NCI-H524 (cell line): ENCODE data around the gene HOXC13.

Experiments used
- DNase-seq, 2 experiments: peaks; one replicate each; lab custom pipeline; 2025; lab: John Stamatoyannopoulos, UW

The HOXC13 gene

DNA sequence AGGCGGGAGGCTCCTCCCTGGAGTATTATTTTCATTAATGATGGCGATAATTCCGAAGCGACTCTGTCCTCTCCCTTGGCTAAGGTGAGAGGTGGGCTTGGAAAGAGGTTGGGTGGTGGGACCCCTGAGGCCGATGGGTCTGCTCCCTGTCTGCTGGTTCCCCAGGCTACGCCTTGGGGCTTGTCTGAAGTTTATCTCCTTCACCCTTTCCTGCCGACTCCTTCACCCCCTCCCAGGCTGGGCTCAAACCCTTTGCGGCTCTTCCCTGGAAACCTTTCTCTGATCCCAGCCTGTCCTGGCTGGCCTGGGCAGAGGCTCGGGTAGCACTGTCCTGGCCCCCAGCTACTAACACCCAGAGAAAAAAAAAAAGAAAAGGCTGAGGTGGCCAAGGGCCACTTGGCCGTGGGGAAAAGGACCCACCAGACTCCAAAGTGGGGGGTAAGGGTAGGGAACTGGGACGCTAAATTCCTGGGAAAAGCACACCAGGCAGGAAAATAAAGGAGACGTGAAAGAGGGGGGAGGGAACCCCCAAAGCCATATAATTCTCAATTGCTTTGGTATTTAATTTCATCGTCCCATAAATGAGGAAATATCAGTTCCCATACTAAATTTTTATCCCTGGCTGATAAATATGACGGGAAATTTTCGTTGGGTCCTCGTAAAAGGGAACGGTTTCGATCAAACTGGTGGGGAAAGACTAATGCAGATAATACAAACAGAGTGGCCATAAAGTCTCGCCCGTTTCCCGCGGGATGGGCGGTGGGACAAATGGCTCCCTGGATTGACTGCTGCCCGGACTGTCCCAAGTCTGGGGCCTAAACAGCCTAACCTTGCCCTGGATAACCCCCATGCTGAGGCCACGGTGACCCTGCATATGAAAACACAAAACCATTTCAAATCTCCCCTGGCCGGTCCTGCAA, 44.3 kb downstream of the HOXC13 start:
- no peak for DNase-seq

DNA sequence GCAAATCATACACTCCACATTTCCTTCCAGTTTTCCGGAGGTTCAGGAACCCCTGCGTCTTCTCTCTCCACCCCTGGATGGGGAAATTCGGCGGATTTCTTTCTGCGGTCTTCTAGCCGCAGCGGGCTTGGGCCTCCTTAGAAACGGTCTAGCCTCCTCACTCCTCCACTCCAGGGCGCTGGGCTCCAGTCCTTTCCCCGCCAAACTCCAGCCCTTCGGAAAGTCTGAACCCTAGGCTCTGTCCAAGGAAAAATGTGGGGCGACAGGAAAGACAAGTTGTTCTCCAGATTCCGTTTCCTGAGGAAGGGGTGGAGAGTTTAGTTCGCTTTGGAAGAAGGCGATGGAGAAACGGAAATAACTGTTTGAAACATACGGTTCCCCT, 44.9 kb downstream of the HOXC13 start:
- DNase-seq: no peak

DNA sequence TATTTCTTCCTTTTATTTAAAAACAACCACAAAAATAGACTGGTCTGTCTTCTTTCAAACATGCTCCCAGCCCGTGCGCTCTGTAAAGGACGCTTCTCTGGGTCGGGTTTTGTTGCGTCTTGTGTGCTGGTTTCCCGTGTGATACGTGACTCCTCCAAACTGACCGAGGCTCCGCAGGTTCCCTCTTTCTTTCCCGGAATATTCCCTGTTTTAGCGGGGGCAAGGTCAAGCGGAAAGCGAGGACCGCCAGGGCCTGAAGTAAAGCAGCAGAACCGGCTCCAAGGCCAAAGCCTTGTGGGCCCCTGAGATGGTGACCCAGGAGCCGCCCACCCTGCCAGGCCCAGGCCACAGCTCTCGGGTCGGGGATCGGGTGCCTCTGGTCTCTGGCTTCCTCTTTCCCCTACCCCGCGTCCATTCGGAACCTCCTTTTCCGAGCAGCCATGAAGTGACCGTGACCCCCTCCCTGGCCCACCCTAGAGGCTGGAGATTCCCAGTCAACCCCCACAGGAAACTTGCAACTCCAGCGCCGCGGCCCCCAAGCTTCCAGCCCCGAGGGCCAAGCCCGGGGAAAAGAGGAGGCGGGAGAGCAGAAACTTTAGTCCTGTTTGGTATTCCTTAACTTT, 45.4 kb downstream of the HOXC13 start:
- DNase-seq: no peak

DNA sequence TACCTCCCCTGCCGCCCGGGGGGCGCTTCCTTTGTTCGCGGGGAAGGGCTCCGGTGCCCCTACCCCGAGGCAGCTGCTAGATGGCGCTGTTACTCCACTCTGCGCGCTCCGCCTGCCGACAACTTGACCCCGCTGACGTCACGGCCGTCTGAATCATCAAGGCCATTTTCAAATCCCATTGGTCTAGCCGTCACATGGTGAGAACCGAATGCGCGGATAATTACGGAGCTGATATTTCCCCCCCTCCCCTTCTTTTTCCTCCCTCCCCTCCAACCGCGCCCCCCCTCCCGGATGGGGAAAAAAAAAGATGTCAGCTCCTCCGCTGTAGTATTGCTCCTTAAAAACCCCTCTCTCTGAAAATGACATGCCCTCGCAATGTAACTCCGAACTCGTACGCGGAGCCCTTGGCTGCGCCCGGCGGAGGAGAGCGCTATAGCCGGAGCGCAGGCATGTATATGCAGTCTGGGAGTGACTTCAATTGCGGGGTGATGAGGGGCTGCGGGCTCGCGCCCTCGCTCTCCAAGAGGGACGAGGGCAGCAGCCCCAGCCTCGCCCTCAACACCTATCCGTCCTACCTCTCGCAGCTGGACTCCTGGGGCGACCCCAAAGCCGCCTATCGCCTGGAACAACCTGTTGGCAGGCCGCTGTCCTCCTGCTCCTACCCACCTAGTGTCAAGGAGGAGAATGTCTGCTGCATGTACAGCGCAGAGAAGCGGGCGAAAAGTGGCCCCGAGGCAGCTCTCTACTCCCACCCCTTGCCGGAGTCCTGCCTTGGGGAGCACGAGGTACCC, 46.5 kb downstream of the HOXC13 start, which contains the start of gene HOXC10:
HOXC10 (plus strand) TSS at position 246 of the 791 bp plus-strand sequence; CDS start at position 360, 114 bp downstream.
- DNase-seq: peak; percentile 87 to 92

DNA sequence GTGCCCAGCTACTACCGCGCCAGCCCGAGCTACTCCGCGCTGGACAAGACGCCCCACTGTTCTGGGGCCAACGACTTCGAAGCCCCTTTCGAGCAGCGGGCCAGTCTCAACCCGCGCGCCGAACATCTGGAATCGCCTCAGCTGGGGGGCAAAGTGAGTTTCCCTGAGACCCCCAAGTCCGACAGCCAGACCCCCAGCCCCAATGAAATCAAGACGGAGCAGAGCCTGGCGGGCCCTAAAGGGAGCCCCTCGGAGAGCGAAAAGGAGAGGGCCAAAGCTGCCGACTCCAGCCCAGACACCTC, 47.0 kb downstream of the HOXC13 start:
- no peak for DNase-seq

DNA sequence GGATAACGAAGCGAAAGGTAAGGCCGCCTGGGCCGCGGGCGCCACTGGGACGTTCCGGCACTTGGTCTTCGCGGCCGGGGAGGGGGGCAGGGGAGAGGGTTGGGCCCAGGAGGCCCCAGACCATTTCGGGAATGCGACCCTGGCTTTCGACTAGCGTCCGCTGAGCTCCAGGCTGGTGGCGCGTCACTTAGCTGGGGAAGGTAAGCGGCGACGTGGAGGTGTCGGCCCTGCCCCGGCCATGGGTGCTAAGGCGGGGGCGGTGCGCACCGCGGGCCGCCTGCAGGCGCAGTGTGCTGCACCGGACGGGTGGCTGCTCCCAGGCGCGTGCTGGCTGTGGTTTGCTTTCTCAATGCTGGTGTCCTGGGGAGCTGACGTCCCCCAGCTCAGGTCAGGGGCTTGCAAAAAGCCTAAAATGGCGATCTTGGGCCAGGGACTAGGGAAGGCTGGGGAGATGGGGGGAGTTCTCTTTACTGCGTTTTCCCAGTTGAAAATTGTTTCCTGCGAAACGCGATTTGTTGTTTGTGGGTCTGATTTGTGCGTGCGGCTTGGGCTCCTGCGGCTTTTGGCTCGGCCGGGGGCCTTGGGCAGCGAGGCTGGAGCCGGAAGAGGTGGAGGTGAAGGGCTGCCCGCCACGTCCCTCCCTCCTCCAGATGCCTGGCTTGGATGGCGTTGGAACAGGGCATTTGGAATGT, 47.5 kb downstream of the HOXC13 start:
- DNase-seq: peak in 1 of 2 experiments; percentile 22

DNA sequence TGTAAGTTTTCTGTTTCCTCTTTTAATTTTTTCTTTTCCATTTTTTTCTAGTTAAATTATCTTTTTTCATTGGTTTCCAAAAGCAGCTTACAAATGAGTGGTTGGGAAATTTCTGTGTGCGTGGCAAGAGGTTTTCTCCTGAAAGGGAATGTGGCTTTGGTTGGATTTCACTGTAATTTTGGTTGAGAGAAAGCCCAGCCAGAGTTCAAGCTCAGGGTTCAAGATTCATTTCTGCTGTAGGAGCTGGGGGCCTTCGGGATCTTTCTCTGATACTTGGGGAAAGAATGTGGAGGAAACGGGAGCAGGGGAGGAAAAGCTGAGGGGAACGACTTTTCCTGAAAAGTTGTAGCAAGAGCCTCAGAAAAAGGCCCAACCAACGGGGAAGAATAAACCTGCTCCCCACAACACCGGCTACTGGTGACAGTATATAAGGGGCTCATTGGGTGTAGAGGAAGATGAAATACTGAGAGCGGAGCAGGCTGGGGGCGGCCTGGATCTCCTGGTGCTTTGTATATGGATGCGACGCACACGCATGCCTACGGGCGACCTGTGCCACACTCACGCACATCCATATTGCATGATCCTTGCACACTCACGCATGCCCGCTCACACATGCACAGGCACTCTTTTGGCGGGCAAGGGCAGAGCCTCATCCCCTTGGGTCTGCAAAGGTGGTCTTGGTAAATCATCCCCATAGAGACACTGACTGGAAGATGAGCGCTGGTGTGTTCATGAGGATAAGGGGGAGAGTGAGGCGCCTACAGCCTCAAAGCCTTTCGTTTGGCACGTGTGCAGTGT, 48.3 kb downstream of the HOXC13 start:
- no peak for DNase-seq

DNA sequence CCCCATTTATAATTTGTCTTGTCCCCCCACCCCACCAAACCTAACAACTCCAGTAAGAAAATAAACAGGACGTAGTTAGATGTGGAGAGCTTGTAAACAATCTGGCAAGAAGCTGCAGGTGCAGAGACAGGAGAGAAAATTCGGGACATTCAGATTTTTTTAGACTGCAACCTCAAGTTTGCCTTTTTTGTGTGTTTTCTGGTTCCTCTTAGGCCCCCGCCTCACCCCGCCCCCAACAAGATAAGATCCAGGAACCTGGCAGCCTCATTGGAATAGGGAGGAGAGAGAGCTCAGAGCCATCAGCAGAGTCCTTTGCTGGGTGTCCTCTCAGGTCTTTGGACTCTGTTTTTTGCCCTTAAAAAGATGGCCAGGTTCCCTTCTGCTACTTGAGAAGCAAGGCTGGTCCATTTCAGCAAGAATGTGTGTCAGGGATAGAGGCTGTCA, 49.2 kb downstream of the HOXC13 start:
- DNase-seq: no peak

DNA sequence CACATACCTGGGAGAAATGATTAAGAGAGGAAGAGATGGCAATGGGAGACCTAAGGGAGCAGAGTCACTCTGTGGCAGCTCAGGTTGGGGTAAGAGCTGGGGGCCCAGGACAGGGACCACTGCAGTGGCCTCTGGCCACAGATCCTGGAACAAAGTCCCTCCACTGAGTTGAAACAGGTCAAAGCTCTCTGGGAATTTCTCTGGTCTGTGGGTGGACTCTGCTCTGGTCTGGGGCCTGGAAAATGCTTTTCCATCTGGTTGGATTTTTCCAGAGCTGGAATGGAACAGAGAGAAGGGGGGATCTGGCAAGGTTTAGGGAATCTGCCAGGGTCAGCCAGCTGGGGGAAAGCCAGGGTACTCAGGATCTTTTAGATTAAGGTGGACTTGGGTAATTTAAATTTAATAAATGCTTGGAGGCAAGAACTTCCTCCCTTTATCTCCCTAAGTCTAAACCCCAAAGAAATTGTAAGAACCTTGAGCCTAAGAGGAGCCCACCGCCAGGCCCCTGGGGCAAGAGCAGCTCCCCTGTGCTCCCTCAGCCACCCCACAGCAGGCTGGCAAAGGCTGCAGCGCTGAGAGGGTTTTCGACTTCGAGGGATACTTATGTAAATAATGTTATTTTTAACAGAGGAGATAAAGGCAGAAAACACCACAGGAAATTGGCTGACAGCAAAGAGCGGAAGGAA, 50.1 kb downstream of the HOXC13 start:
- DNase-seq: no peak

DNA sequence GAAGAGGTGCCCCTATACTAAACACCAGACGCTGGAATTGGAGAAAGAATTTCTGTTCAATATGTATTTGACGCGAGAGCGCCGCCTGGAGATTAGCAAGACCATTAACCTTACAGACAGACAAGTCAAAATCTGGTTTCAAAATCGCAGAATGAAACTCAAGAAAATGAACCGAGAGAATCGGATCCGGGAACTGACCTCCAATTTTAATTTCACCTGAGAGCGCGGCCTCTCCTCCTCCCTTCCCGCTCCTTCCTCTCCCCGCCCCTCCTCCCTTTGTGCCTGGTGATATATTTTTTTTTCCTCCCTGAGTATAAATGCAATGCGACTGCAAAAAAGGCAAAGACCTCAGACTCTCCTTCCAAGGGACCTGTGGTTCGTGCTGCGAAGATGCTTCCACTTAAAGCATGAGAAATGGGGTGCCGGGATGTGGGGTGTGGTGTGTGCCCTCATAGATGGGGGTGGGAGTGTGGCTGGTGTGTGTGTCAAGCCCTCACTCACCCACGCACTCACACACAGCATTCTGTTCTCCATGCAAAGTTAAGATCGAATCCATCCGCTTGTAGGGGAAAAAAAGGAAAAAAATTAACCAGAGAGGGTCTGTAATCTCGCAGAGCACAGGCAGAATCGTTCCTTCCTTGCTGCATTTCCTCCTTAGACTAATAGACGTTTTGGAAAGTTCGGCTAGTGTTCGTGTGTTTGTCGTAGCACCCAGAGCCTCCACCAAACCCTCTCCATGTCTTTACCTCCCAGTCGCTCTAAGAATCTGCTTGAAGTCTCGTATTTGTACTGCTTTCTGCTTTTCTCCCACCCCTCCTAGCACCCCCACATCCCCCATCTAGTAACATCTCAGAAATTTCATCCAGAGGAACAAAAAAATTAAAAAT, 50.8 kb downstream of the HOXC13 start:
- DNase-seq: peak in 1 of 2 experiments; percentile 67

DNA sequence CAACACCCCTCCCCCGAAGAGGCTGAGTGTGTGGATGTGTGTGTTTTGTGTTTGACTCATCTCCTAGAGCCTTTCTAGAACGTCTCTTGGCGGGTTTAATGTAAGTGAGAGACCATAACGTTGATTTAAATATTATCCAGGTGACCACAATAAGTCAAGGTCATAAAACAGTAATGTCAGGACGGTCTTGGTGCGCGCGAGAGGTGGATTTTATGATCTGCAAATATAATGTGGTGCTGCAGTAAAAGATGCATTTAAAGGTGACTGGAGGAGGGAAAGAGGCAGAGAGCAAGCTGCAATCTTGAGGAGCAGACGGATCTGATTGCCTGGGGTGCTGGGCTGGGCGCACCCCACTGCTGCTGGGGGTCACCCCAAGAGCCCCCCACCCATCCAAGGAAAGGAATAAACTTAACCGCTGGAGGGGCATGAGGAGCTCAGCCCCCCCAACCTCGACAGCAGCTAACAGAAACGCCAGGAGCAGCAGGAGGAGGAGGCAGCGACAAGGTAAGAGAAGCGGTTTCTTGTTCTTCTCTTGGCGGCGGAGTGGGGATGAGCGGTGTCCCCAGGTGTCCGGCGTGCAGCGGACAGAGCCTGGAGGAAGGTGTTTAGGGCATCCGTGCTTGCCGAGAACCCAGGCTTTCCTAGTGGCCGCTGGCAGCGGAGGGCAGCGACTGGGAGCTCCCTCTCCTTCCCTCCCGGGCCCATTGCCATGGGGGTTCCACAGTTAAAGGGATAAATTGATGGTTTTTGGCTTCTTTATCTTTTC, 51.9 kb downstream of the HOXC13 start:
- DNase-seq: no peak

DNA sequence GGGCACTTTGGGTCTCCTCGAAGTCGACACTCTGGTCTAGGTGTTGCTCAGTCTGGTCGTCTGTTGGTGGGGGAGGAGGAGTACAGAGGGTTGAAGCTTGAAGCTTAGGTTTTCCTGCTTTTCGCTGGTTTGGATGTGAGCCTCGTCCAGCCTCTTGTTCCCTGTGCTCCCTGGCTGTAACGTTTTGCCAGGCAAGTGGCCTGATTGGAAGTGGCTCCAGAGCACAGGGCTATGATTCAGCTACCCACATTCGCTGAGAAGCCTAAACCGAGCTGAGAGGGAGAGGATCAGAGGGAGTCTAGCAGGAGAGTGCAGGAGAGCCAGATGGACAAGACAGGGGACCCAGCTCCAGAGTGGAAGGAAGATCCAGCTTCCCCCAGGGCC, 52.4 kb downstream of the HOXC13 start:
- DNase-seq: peak; percentile 52 to 74

DNA sequence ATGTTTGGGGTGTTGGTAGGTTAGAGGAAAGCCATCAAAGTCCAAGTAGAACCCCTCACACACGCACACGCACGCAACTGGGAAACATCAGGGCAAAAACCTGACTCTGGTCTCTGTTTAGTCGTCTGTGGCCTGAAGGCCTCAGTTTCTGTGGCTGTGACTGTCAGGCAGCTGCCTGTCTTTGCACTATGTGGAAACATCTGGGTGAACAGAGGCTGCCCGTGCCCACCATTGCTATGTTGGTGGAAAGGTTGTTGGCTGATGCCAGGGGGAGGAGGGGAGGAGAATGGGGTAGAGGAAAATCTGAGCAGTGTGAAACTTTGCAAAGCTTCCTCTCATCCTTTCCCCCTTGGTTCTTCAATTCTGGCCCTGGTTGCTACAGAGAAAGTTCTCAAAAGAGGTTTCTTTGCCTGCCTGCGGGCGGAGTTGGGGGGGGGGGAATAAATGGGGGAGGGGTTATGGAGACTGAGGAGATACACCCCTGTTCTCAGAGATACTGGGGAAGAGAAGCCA, 53.8 kb downstream of the HOXC13 start:
- DNase-seq: no peak

DNA sequence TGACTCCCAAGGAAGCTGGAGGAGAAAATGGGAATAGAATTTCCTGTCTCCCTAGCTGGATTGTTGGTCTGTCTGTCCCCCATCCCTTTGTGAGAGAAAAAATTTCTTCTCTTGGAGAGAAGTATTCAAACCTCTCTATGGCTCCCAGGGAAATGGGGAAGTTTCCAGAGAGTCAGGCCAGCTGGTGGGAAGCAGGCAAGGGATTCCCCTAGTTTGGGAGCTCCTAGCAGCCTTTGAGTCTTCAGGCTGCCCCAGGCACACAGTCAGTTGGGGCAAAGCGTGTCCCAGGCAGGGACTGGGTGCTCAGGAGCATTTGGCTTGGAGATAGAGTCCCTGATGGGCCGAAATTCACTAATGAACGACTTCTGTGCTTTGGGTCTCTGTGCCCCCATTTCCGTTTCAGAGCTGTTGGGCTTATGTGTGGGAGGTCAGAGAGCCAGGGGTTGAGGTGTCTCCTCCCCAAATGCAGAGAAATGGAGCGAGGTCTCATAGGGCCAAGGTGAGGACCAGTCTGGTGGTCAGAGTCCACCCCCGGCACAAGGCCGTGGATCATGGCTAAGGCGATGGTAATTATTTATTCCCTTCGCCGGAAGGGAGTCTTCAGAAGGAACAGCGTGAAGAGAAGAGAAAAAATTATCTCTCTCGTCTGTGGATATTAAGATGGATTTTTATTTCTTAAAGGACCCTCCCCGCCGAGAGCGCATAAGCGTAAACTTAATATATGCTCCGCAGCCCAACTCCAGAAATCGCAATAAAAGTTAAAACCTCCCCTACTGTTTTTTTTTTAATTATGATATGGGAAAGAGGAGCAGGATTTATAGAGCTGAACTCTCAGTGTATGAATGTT, 54.8 kb downstream of the HOXC13 start:
- DNase-seq: no peak

DNA sequence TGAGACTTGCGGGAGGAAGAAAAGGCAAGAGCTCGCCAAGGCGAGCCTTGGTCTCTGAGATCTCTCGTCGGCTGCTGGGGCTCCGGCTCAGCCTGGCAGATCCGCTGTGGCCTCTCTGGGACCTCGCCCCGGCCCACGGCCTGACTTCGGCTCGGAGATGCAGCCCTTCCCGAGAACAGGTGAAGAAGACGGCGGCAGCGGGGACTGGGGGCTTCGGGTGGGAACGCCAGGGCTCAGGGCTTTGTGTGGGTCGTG, 55.3 kb downstream of the HOXC13 start:
- DNase-seq: no peak

DNA sequence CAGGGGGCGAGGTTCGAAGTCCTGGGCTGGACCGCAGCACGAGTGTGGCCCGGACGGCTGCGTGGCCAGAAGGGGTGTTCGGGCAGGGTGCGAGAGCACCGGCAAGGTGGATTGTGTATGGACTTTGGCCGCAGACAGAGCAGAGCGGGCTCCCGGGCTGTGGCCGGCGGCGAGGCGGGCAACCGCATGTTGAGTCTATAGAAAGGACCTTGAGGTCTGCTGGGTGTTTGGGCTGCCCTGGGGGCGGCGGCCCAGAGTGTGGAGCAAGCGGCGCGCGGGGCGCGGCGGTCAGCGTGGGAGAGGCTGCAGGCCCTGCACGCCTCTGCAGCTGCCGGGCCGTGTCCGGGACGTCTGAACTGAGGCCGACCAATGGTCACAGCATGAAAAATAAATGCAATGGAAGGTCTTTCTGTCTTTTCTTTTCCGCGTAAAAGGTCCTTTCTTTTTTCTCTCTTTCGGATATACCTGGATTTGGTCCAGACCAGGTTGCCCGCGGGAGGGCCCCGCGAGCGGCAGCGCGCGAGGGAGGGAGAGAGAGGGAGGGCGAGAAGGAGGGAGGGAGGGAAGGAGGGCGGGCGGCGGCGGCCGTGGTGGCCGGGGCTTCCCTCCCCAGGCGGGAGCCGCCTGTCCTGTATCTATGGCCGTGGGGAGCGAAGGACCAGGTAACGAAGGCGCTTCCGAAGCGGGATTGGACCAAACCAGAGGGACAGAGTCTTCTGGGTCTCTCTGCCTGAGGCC, 55.8 kb downstream of the HOXC13 start:
- DNase-seq: no peak

DNA sequence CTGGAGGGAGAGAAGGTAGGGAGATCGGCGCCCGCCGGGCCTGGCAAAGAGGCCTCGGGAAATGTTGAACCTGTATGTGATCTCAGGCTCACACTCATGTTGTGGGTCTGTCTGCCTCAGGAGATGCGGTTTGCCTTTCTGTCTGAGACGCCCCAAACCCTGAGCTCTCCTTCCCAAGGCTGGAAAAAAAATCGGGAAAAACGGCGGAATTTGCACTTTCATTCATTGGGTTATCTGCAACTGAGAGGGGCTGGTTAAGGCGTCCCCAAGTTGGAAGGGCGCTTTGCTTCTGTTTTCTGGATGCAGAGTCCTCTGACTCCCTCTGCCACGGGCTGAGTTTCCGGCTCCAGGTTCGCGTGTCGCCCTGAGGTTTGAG, 56.4 kb downstream of the HOXC13 start:
- no peak for DNase-seq
